Renal cortex interstitium (tissue), 15 donors: ENCODE results near the gene GAR1. TPM values are rescaled to one million over a fixed set of nuclear protein-coding genes. Genes with fewer than 3 reads are reported as not detected.
A peak's percentile ranks its signal among the peaks of the same experiment; 100 is the strongest.
"Not testable (repeated sequence)": the region's sequence is repeated elsewhere in the genome, so short reads cannot be mapped to it uniquely, and the experiment has no call there.

Experiments
- DNase-seq, 11 donors: peaks; one replicate each; pipeline ENCODE4 v3.0.0-alpha.2; 2013; ENCODE audit warnings: low read depth in 9 of 11, low spot score in 4 of 11; ENCODE audit errors: extremely low read depth in 1 of 11
- long read RNA-seq, 16 experiments: transcript quantifications; one replicate each; lab custom pipeline, GENCODE V29; 2026
- polyA plus RNA-seq, 3 donors: library from polyadenylated mRNA; unstranded; fragments of 120-200 nt; gene quantifications; one replicate each; pipeline ENCODE4 v1.2.1, GENCODE V29; 2013; ENCODE audit not compliant: insufficient read length in 3 of 3

GAR1 gene
- polyA plus RNA-seq, result 10 to 100 TPM; 34.7 to 49.8 (median 42.8) TPM
- long read RNA-seq, donor 1, partial matches to known transcripts, result 15 of 17 reads
- long read RNA-seq, donor 1, other reads (novel, unspliced or antisense), result 0 of 17 reads
- long read RNA-seq, donor 2, partial matches to known transcripts, result 5 of 10 reads
- long read RNA-seq, donor 2, other reads (novel, unspliced or antisense), result 0 of 10 reads
- long read RNA-seq, donor 3, transcript GAR1-201 (7 exons, 1,224 nt), result major isoform, 10 of 39 reads
- long read RNA-seq, donor 3, partial matches to known transcripts, result 29 of 39 reads
- long read RNA-seq, donor 3, other reads (novel, unspliced or antisense), result 0 of 39 reads
- long read RNA-seq, donor 4, transcript GAR1-201 (7 exons, 1,224 nt), result major isoform, 5 of 6 reads
- long read RNA-seq, donor 4, partial matches to known transcripts, result 0 of 6 reads
- long read RNA-seq, donor 4, other reads (novel, unspliced or antisense), result 0 of 6 reads
- long read RNA-seq, donor 5, result 0 reads
- long read RNA-seq, donor 6, transcript GAR1-201 (7 exons, 1,224 nt), result major isoform, 5 of 28 reads
- long read RNA-seq, donor 6, partial matches to known transcripts, result 18 of 28 reads
- long read RNA-seq, donor 6, other reads (novel, unspliced or antisense), result 0 of 28 reads
- long read RNA-seq, donor 7, transcript GAR1-201 (7 exons, 1,224 nt), result major isoform, 15 of 42 reads
- long read RNA-seq, donor 7, partial matches to known transcripts, result 25 of 42 reads
- long read RNA-seq, donor 7, other reads (novel, unspliced or antisense), result 0 of 42 reads
- long read RNA-seq, donor 8, result 0 reads
- long read RNA-seq, donor 9, transcript GAR1-201 (7 exons, 1,224 nt), result major isoform, 10 of 14 reads
- long read RNA-seq, donor 9, partial matches to known transcripts, result 0 of 14 reads
- long read RNA-seq, donor 9, other reads (novel, unspliced or antisense), result 0 of 14 reads
- long read RNA-seq, donor 10, transcript GAR1-201 (7 exons, 1,224 nt), result major isoform, 11 of 26 reads
- long read RNA-seq, donor 10, partial matches to known transcripts, result 14 of 26 reads
- long read RNA-seq, donor 10, other reads (novel, unspliced or antisense), result 0 of 26 reads
- long read RNA-seq, donor 11, transcript GAR1-201 (7 exons, 1,224 nt), result major isoform, 5 of 7 reads
- long read RNA-seq, donor 11, partial matches to known transcripts, result 0 of 7 reads
- long read RNA-seq, donor 11, other reads (novel, unspliced or antisense), result 0 of 7 reads
- long read RNA-seq, donor 12, partial matches to known transcripts, result 0 of 4 reads
- long read RNA-seq, donor 12, other reads (novel, unspliced or antisense), result 0 of 4 reads
- long read RNA-seq, donor 13, result 0 reads
- long read RNA-seq, donor 14, transcript GAR1-201 (7 exons, 1,224 nt), result major isoform, 10 of 11 reads
- long read RNA-seq, donor 14, partial matches to known transcripts, result 0 of 11 reads
- long read RNA-seq, donor 14, other reads (novel, unspliced or antisense), result 0 of 11 reads
- long read RNA-seq, donor 15, partial matches to known transcripts, result 0 of 3 reads
- long read RNA-seq, donor 15, other reads (novel, unspliced or antisense), result 0 of 3 reads
- long read RNA-seq, donor 16, transcript GAR1-201 (7 exons, 1,224 nt), result major isoform, 25 of 55 reads
- long read RNA-seq, donor 16, partial matches to known transcripts, result 26 of 55 reads
- long read RNA-seq, donor 16, other reads (novel, unspliced or antisense), result 0 of 55 reads

DNA sequence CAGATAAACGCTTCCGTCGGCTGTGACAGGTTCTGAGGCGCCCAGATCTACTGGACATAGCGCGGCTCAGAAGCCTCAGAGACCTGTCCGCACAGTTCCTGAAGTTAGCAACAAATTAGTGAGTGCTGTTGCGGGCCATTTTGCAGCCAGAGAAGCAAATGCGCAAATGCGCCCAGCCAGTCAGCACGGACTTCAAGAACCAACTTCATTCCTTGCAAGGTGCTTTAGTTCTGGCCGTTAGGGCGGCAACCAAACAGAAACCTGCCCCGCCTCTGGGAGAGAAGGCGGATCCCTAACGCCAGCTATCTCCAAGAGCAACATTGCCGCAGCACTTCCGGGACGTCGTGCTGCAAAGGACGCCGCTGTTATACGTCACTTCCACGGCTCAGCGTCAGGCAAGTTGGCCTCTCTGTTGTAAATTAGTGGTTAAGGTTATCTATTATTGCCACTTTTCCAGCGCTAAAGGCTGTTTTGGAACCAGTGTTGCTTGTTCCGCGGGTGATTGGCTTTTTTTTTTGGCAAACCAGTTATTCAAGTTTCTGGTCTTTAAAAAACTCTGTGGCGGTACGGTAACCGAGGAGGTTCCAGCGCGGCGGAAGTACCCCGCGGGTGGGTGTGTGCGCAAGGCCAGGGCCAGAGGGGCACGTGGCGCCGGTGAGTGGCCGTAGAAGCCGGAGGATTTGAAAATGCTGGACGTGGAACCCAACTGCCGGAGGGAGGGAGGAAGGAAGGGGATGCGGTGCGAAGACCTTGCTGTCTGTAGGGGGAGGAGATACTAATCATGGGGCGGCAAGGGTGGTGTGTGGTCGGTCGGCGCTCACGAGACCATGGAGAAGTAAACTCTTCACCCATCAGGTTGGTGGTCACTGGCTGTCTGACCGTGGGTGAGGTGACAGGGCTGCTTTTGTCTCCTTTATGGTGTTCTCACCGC is at the start of gene GAR1:
TSS of gene GAR1 (plus strand) at position 612 of the 931 bp plus-strand sequence. CDS start 403 bp downstream, outside the sequence.
- DNase-seq, result peak; percentile 82 to 95 (median 91)

DNA sequence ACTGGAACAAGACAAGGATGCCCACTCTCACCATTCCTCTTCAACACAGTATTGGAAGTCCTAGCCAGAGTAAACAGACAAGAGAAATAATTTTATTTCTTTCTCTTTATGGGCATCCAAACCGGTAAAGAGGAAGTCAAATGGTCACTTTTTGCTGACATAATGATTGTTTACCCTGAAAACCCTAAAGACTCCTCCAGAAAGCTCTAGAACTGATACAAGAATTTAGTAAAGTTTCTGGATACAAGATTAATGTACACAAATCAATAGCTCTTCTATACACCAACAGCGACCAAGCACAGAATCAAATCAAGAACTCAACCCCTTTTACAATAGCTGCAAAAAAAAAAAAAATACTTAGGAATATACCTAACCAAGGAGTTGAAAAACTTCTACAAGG is 33.5 kb upstream of the GAR1 start:
- not testable (repeated sequence) for DNase-seq

DNA sequence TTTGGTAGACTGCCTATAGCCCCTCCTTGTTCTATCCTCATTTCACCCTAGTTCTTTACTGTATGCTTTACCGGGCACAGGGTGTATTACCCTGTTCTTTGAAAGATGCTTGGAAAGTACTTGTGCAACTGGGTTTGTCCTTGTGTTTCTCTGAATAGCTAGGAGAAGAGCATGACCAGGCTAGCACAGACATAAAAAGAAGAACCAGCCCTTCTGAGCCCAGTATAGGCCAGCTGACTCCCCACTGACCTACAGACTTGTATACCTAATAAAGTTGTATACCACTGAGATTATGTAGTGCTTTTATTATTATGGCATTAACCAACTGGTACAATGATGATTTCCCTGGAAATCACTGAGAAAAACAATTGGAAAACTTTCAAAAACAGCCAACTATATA is 28.7 kb upstream of the GAR1 start:
- DNase-seq, result no peak

DNA sequence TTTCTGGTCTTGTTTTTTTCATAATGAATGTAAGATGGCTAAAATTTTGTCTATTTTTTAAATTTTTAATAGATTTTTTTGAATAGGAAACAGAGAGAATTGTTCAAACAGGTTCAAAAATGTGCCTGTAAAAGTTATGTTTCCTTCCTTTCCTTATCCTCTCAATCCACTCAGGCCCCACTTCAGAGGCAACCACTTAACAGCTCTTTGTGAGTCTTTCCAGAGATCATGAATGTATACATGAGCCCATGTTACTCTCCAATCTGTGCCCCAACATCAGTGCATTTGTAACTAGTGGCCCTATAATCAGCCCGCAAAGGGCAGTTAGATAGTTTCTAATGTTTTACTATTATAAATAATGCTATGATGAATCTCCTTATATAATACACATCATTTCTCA is 27.8 kb upstream of the GAR1 start:
- no peak for DNase-seq

DNA sequence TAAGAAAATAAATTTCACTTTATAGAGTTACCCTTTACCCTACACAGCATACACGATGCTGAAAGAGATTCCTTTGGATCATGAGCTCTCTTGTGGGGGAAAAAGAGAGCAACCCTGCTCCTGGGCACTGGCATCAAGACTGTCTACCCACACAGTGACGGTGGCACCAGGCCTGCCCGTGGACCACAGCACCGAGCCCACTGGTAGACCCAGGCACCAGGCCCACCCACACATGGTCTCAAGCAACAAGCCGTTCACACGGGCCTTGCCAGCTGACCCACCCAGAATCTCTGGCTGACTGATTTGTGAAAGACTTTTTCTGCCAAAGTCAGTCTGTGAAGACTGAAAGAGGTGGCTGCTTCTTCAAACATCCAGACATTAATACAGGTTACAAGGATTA is 20.5 kb upstream of the GAR1 start:
- no peak for DNase-seq

DNA sequence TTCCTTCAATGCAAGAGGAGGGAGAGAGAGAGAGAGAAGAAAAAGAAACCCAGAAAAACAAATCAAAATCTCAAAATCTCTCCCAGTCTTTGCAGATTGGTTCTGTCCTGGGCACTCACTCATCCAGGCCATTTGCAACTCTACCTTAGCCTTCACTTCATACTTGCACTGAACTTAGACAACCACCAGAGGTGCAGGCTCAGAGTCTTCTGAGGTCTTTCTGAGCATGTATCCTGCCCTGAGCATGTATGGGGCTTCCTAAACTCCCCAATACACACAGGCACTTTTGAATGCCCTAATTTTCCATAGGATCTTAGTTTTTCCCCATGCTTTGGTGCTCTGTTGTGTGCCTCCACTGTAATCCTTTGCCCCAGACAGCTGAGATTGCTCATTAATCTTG is 16.7 kb upstream of the GAR1 start:
- no peak for DNase-seq

DNA sequence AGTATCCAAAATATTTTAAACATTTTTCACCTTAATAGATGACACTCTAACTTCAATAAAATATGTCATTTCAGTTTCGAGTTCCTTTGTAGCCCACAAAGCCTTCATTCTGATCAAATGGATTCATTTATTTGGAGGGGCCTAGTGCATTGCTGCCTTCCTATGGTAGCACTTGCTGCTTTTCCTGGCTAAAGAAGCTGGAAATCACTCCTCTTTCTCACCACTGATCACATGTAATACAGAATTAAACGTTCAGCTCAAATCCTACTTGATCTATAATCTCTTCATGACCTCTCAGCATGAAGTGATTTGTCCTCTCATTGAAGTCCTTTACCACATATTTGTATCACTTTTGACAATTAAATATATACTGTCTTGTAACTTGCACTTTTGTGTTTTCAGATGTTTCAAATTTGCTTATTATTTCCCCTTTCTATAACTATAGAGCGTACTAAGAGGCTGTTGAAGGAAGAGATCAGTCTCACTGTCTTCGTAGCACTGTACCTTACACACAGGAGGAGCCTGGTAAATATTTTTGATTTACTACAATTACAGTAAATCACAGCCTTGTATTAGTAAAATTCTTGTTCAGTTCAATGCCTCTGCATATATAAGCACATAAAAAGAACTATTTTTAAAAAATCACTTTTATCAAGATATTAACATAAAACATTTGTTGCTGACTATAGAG is 14.3 kb upstream of the GAR1 start:
- DNase-seq, result no peak

DNA sequence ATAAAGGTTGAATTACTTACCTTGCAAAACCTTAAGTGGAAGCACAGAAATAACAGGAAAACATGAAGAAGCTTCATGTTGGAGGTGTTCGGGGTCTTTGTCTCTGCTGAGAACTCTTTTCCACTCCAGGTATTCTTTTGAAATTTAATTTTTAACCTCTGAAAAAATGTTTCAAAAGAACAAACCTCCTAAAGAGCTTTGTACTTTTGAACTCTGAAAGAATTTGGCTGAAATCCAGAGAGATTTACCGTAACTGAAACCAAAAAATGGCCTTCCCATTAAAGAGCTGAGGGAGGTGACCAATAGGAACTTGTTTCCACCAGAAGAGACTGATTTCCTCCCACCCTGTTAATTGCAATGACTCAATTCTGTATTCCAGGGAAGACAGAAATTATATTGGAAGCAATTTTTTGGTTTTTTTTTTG is 13.7 kb upstream of the GAR1 start, which contains the start of gene CFI:
TSS of gene CFI (minus strand) at position 105 of the 425 bp plus-strand sequence. CDS start at position 77, 28 bp downstream.
- peak in 9 of 11 donors; percentile 33 to 77 (median 44) for DNase-seq

DNA sequence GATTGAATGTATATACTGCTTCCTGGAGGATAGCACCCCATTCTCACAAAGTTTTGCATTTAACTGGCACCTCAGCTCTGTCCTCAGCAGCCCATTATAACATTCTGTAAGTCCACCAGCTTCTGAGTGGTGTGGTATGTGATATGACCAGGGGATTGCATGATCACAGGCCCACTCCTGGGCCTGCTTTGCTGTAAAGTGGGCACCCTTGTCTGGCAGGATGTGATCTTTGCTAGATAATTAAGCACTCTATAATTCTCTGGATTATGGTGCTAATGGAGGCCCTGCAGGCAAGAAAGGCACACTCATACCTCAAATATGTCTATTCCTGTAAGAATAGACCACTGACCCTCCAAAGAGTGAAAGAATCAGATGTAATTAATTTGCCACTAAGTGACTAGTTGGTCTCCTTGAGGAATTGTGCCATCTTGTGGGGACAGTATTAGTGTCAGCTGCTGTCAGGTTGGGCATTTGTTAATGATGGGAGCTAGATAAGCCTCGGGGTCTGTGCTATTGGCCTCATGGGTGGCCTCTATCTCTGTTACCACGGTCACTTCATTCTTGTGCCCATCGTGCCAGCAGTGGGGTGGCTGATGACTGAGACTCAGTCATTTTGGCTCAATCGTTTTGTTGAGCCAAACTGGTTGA is 11.5 kb upstream of the GAR1 start:
- peak in 1 of 11 donors; percentile 40 for DNase-seq

DNA sequence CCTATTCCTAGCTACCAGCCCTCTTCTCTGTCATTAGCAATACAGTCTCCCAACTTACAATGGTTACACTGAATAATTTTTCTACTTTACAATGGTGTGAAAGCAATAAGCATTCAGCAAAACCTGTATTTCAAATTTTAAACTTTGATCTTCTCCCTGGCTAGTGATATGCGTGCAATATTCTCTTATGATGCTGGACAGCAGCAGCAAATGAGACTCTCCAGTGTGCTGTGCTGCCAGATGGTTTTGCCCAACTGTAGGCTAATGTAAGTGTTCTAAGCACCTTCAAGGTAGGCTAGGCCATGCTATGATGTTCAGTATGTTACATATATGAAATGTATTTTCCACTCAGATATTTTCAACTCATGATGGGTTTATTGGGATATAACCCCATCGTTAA is 5.9 kb upstream of the GAR1 start:
- no peak for DNase-seq

DNA sequence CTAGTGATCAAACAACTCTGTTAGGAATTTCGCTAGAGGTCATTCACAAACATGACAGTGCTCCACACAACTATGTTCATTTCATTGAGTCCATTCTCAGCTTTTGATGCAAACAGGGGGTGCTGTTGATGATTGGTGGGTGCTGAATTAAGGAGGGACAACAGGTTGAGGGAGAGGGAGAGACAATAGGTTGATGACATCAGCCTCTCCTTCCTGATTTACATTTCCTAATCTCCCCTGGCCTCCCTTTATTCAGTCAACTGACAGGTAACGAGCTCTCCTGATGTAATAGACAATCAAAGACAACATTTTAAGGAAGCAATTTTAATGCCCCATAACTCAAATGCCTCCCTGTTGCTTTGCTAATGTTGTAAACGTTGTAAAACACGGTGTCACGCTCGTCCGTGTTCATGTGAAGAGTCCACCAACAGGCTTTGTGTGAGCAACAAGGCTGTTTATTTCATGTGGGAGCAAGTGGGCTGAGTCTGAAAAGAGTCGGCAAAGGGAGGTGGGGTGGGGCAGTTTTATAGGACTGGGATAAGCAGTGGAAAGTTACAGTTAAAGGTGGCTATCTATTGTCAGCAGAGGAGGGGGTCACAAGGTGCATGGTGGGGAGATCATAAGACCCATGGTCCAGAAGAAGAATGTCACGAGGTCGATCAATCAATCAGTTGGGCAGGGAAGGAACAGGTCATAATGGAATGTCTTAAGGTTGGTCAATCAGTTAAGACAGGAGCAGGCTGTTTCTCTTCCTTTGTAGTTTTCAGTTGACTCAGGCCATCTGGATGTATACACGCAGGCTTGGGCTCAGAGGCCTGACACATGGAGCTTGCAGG is 4.8 kb upstream of the GAR1 start:
- DNase-seq, result no peak

DNA sequence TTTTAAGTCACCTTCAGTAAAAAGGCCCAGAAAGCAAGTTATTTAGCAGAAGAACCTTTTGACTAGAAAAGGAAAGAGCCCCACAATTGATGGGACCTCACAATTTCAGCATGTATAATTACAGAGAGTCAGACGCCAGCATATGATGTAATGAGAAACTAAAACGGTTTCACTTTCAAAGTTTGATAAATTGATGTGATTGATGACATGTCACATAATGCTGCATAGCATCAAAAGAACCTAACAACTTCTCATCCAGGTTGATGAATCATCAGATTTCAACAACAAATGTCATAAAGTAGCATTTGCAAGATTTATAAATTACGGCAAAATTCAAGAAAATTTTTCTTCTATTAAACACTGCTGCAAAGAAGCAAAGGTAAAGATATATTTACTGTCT is 3.9 kb upstream of the GAR1 start:
- no peak for DNase-seq

DNA sequence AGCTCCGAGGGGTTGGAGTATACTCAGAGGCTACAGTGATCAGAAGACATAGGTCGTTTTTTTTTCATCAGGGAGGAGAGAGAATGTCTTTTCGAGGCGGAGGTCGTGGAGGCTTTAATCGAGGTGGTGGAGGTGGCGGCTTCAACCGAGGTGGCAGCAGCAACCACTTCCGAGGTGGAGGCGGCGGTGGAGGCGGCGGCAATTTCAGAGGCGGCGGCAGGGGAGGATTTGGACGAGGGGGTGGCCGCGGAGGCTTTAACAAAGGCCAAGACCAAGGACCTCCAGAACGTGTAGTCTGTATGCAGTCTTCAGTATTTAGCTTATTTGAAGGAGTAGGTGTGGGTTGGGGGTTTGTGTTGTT is 500 bp downstream of the GAR1 start:
- no peak for DNase-seq

DNA sequence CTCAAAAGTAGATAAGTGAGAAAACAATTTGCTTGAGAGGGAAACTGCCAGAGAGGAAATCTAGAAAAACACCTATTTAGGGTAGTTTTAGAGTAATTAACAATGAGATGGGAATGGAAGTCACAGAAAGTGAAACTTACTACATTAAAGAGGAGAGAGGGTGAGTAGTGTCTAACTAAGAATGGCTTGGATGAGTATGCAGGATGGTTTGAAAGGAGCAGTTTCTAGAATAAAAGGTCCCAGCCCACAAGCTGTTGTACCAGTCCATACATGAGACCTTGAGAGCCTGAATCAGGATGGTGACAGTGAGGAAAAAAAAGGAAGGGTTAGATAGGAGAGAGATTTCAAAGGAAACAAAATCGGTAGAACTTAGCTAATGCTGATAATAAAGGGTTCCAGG is 1.3 kb downstream of the GAR1 start:
- no peak for DNase-seq

DNA sequence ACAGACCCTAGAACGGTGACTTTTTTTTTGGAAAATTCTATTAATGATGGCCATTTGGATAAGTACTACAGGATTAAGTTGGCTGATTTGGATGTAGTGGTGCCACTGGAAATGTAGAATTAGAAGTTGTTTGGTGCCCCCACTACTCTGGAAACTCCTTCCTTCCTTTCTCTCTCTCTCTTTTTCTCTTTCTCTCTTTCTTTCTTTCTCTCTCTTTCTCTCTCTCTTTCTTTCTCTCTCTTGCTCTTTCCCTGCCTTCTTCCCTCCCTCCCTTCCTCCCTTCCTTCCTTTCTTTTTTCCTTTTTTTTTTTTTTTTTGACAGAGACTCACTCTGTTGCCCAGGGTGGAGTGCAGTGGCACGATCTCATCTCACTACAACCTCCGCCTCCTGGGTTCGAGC is 2.7 kb downstream of the GAR1 start:
- no peak for DNase-seq
